ENCODE data around the gene NCOA5. TPM values are rescaled to one million over a fixed set of nuclear protein-coding genes. Genes with fewer than 3 reads are reported as not detected.

The NCOA5 gene
- total and polyA plus RNA-seq, 2 experiments from 2014 or later = 14.3 to 20.4 TPM

- TF ChIP-seq CTCF (IDR thresholded peaks at IDR 0.05; ENCODE audit: low read depth, low read length) = no peak
- DNase-seq (ENCODE audit: low read depth in 1 of 2, low spot score in 1 of 2) = no peak
- no peaks in the 10 kb centered on the region for H3K36me3 ChIP-seq
- no peaks in the 10 kb centered on the region for H3K27me3 ChIP-seq
- H3K27ac ChIP-seq = no peak overlapping the region
- no peaks in the 10 kb centered on the region for H3K9me3 ChIP-seq (ENCODE audit: low read depth)
- no peak overlapping the region for H3K4me3 ChIP-seq
- H3K4me1 ChIP-seq (ENCODE audit: low read depth) = peaks cover 11% of the 10 kb centered on the region
These were observed 44.3 kb upstream of the NCOA5 start for GRCh38 chr20:46133886-46134654.

GRCh38 chr20:46132705-46133120, 43.0 kb upstream of the NCOA5 start:
- H3K36me3 ChIP-seq = no peaks in the 10 kb centered on the region
- peak; percentile 89 for TF ChIP-seq CTCF (IDR thresholded peaks at IDR 0.05; ENCODE audit: low read depth, low read length)
- DNase-seq (ENCODE audit: low read depth in 1 of 2, low spot score in 1 of 2) = peak; percentile 73 to 84
- no peaks in the 10 kb centered on the region for H3K9me3 ChIP-seq (ENCODE audit: low read depth)
- no peak overlapping the region for H3K4me3 ChIP-seq
- peaks cover 10% of the 10 kb centered on the region for H3K4me1 ChIP-seq (ENCODE audit: low read depth)
- no peaks in the 10 kb centered on the region for H3K27me3 ChIP-seq
- H3K27ac ChIP-seq = no peak overlapping the region

- H3K27ac ChIP-seq = no peak overlapping the region
- peaks cover 10% of the 10 kb centered on the region for H3K4me1 ChIP-seq (ENCODE audit: low read depth)
- no peaks in the 10 kb centered on the region for H3K9me3 ChIP-seq (ENCODE audit: low read depth)
- TF ChIP-seq CTCF (IDR thresholded peaks at IDR 0.05; ENCODE audit: low read depth, low read length) = no peak
- DNase-seq (ENCODE audit: low read depth in 1 of 2, low spot score in 1 of 2) = peak in 1 of 2 donors; percentile 61
- no peaks in the 10 kb centered on the region for H3K27me3 ChIP-seq
- no peak overlapping the region for H3K4me3 ChIP-seq
- H3K36me3 ChIP-seq = no peaks in the 10 kb centered on the region
These were observed 41.6 kb upstream of the NCOA5 start for GRCh38 chr20:46131396-46131795.

GRCh38 chr20:46130534-46130933, 40.8 kb upstream of the NCOA5 start:
- Histone ChIP-seq H3K27ac (no peak overlapping the region), H3K9me3 (ENCODE audit: low read depth) (no peaks in the 10 kb centered on the region), H3K27me3 (no peaks in the 10 kb centered on the region), H3K4me1 (ENCODE audit: low read depth) (peaks cover 10% of the 10 kb centered on the region), H3K4me3 (no peak overlapping the region), H3K36me3 (no peaks in the 10 kb centered on the region)
- DNase-seq (ENCODE audit: low read depth in 1 of 2, low spot score in 1 of 2) = no peak
- TF ChIP-seq CTCF (IDR thresholded peaks at IDR 0.05; ENCODE audit: low read depth, low read length) = no peak

GRCh38 chr20:46129955-46130481, 40.3 kb upstream of the NCOA5 start:
- Histone ChIP-seq H3K36me3 (no peaks in the 10 kb centered on the region), H3K4me1 (ENCODE audit: low read depth) (peaks cover 10% of the 10 kb centered on the region), H3K4me3 (no peak overlapping the region), H3K27me3 (no peaks in the 10 kb centered on the region), H3K27ac (no peak overlapping the region), H3K9me3 (ENCODE audit: low read depth) (no peaks in the 10 kb centered on the region)
- TF ChIP-seq CTCF (IDR thresholded peaks at IDR 0.05; ENCODE audit: low read depth, low read length) = no peak
- DNase-seq (ENCODE audit: low read depth in 1 of 2, low spot score in 1 of 2) = peak; percentile 4 to 57
